K562 (cell line): Measurements from ENCODE around the gene MAP2K3. TPM values are rescaled to one million over a fixed set of nuclear protein-coding genes. Genes with fewer than 3 reads are reported as not detected.
"Not testable (repeated sequence)": the region's sequence is repeated elsewhere in the genome, so short reads cannot be mapped to it uniquely, and the experiment has no call there.

Source experiments
- ATAC-seq: fragments of 200-7000 bp; cut with Tn5 transposase; 3 replicates; pipeline ENCODE4 v1.9.1; 2020; ENCODE audit warnings: moderate library complexity
- BruUV-seq: library from RNA; stranded (reverse); fragments of 400-500 nt; replicated peaks from 2 replicates; lab custom pipeline; 2021; lab: Mats Ljungman, UMichigan
- CTCF ChIA-PET: fragments of 300-600 bp; formaldehyde crosslinking; extraction: SDS; loops from one replicate; lab custom pipeline; 2021; ENCODE audit warnings: low intra/inter-chr PET ratio; lab: Yijun Ruan, JAX
- POLR2A ChIA-PET: fragments of 300-600, 350-650 bp; sonication (Branson Sonifier 250); formaldehyde crosslinking; extraction: SDS; loops from one replicate; lab custom pipeline; 2021; ENCODE audit warnings: antibody characterized with exemption, inconsistent platforms; lab: Yijun Ruan, JAX
- DNase-seq, 4 experiments: peaks; one replicate each; pipeline versions ENCODE4 v3.0.0 to v3.0.0-alpha.2; 2011 to 2018; ENCODE audit warnings: low spot score in 3 of 4, mixed read lengths in 3 of 4; ENCODE audit errors: extremely low read depth in 1 of 4
- FAIRE-seq: peaks from 2 replicates; lab custom pipeline; 2011; peaks lifted over from hg19 to GRCh38; lab: Jason Lieb, UNC
- H2AFZ ChIP-seq: 2 replicates; pipeline ENCODE4 v1.6.0; 2011; ENCODE audit warnings: low read depth, low read length, control low read depth, inconsistent platforms
- H3K27ac ChIP-seq: fragments of 200-600 bp; 3 replicates; pipeline ENCODE4 v1.8.0; 2011; ENCODE audit warnings: low read depth, mild to moderate bottlenecking, control low read depth, inconsistent platforms, low read length, moderate library complexity, mixed read lengths; ENCODE audit errors: extremely low read depth
- H3K27me3 ChIP-seq, 2 experiments: fragments of 300-600 bp in 1 of 2; 2 replicates in 1 of 2; 3 replicates in 1 of 2; pipeline versions ENCODE4 v1.6.0 to v1.8.0; 2011; ENCODE audit warnings: inconsistent platforms in 2 of 2, low read length in 2 of 2, mild to moderate bottlenecking in 1 of 2, mixed read lengths in 1 of 2, moderate library complexity in 1 of 2; ENCODE audit not compliant: control insufficient read depth in 2 of 2, insufficient read depth in 2 of 2
- H3K36me3 ChIP-seq: fragments of 300-600 bp; 3 replicates; pipeline ENCODE4 v1.8.0; 2011; ENCODE audit warnings: mild to moderate bottlenecking, low read length, inconsistent platforms; ENCODE audit not compliant: control insufficient read depth, insufficient read depth
- H3K4me1 ChIP-seq, 2 experiments: fragments of 200-600 bp in 1 of 2; replicated peaks in 1 of 2; 2 replicates in 1 of 2; 3 replicates in 1 of 2; pipeline versions ENCODE4 v1.5.1 to v1.8.0; 2011; ENCODE audit warnings: inconsistent platforms in 2 of 2, low read length in 2 of 2, mild to moderate bottlenecking in 1 of 2, mixed read lengths in 1 of 2, moderate library complexity in 1 of 2; ENCODE audit not compliant: control insufficient read depth in 2 of 2, insufficient read depth in 2 of 2
- H3K4me2 ChIP-seq: 2 replicates; pipeline ENCODE4 v1.6.1; 2011; ENCODE audit warnings: low read length, control low read depth, inconsistent platforms, mixed read lengths; ENCODE audit not compliant: insufficient read depth
- H3K4me3 ChIP-seq: fragments of 200-600 bp; sonication (generic), shearing (Covaris generic); 2 replicates; pipeline ENCODE4 v1.5.1; 2016; ENCODE audit warnings: control low read depth, inconsistent platforms
- H3K79me2 ChIP-seq: fragments of 200-600 bp; 3 replicates; pipeline ENCODE4 v1.8.0; 2011; ENCODE audit warnings: low read length, inconsistent platforms; ENCODE audit not compliant: control insufficient read depth, insufficient read depth
- H3K9ac ChIP-seq, 2 experiments: 2 replicates each; pipeline versions ENCODE4 v1.6.0 to v1.6.1; 2011; ENCODE audit warnings: low read depth in 2 of 2, low read length in 2 of 2, control low read depth in 1 of 2, inconsistent platforms in 1 of 2, mild to moderate bottlenecking in 1 of 2, mixed read lengths in 1 of 2; ENCODE audit not compliant: insufficient read depth in 1 of 2
- H3K9me1 ChIP-seq: one replicate; pipeline ENCODE4 v1.6.0; 2011; ENCODE audit warnings: inconsistent platforms, mild to moderate bottlenecking, low read length, moderate library complexity; ENCODE audit not compliant: control insufficient read depth, insufficient read depth
- H3K9me3 ChIP-seq: replicated peaks from 2 replicates; pipeline ENCODE4 v1.5.1; 2011; ENCODE audit warnings: low read depth, low read length, inconsistent platforms; ENCODE audit not compliant: control insufficient read depth, insufficient read depth
- H4K20me1 ChIP-seq: replicated peaks from 2 replicates; pipeline ENCODE4 v1.6.1; 2011; ENCODE audit warnings: low read length, inconsistent platforms, mixed read lengths; ENCODE audit not compliant: control insufficient read depth, insufficient read depth
- WGBS: fragments of 100-300 bp; shearing (Covaris generic); methylation state at CpG from one replicate; pipeline ENCODE4 v1.1.6; 2016; ENCODE audit warnings: low coverage, mixed read lengths; ENCODE audit not compliant: insufficient coverage; ENCODE audit errors: missing lambda C conversion rate; 5-methylcytosine and 5-hydroxymethylcytosine counted together
- in situ Hi-C: fragments of 300-500 bp; cut with MboI; formaldehyde crosslinking; loops from 4 replicates; pipeline ENCODE4 v1.15.0; 2018; ENCODE audit warnings: inconsistent platforms, mixed read lengths
- intact Hi-C: fragments of 100-400 bp; cut with micrococcal nuclease; formaldehyde crosslinking; loops from 2 replicates; pipeline ENCODE4 v1.14.2; 2022
- polyA plus RNA-seq, 8 experiments: library from polyadenylated mRNA; depleted of rRNA in 4 of 8; stranded (reverse) in 5 of 8; unstranded in 3 of 8; fragments of >200 nt; fragmentation: Nextera tagmentation in 2 of 8; fragmentation: Illumina TruSeq in 1 of 8; extraction: Ambion mirVana in 2 of 8; extraction: Trizol in 1 of 8; gene quantifications; 2 replicates each; pipeline versions ENCODE4 v1.2.1 to v1.2.3, GENCODE V29; 2011 to 2014; ENCODE audit warnings: inconsistent platforms in 1 of 8, missing spikeins in 1 of 8
- total RNA-seq, 7 experiments: library from RNA; depleted of rRNA in 6 of 7; stranded (reverse); fragments of >200 nt in 6 of 7; fragmentation: Illumina TruSeq in 2 of 7; extraction: Trizol in 2 of 7; gene quantifications; 2 replicates each; pipeline versions ENCODE4 v1.2.1 to v1.2.3, GENCODE V29; 2011 to 2021; ENCODE audit warnings: low replicate concordance in 1 of 7

The MAP2K3 gene
- total and polyA plus RNA-seq, 9 of the 15 experiments (the other 6 are each of a cell fraction or from before 2014, with no cell fraction given): 0.18 to 14.8 (median 3.5) TPM

- H2AFZ ChIP-seq, POLR2A ChIA-PET, in situ Hi-C loops, H3K79me2 ChIP-seq, H3K36me3 ChIP-seq, H3K4me2 ChIP-seq, CTCF ChIA-PET, H3K4me3 ChIP-seq, H3K9me1 ChIP-seq, H3K9ac ChIP-seq, BruUV-seq, ATAC-seq, H4K20me1 ChIP-seq, intact Hi-C loops, H3K9me3 ChIP-seq, DNase-seq, H3K27ac ChIP-seq, H3K4me1 ChIP-seq: not testable (repeated sequence)
- WGBS: 8% methylated on average over 2 of the region's 14 CpGs
- FAIRE-seq: peak; percentile 55
- H3K27me3 ChIP-seq: peaks cover 2 to 22% of the 10 kb centered on the region in 2 experiments; a peak in 3 of 5 replicates
Observed at GRCh38 chr17:21348081-21348925, 63.8 kb downstream of the MAP2K3 start.

GRCh38 chr17:21348926-21349261, 64.4 kb downstream of the MAP2K3 start:
- H3K9me3 ChIP-seq, FAIRE-seq, CTCF ChIA-PET, H3K9ac ChIP-seq, H3K4me3 ChIP-seq, H3K36me3 ChIP-seq, H4K20me1 ChIP-seq, intact Hi-C loops, BruUV-seq, H3K27ac ChIP-seq, H3K9me1 ChIP-seq, H3K4me2 ChIP-seq, in situ Hi-C loops, POLR2A ChIA-PET, H2AFZ ChIP-seq, DNase-seq, ATAC-seq, H3K4me1 ChIP-seq, H3K79me2 ChIP-seq: not testable (repeated sequence)
- 0% methylated on average over 4 of the region's 7 CpGs for WGBS
- peaks cover 5 to 24% of the 10 kb centered on the region in 2 experiments; a peak in 3 of 5 replicates for H3K27me3 ChIP-seq

- CTCF ChIA-PET, POLR2A ChIA-PET, BruUV-seq, H2AFZ ChIP-seq, H3K9ac ChIP-seq, H3K4me1 ChIP-seq, H4K20me1 ChIP-seq, H3K36me3 ChIP-seq, H3K4me3 ChIP-seq, H3K4me2 ChIP-seq, ATAC-seq, DNase-seq, H3K79me2 ChIP-seq, intact Hi-C loops, H3K9me3 ChIP-seq, in situ Hi-C loops, H3K27ac ChIP-seq, H3K9me1 ChIP-seq: not testable (repeated sequence)
- H3K27me3 ChIP-seq: peaks cover 5 to 26% of the 10 kb centered on the region in 2 experiments; a peak in 3 of 5 replicates
- 10% methylated on average over 4 of the region's 6 CpGs for WGBS
- peak; percentile 74 for FAIRE-seq
Observed at GRCh38 chr17:21349358-21350050, 65.0 kb downstream of the MAP2K3 start.
